Measurements from ENCODE around the gene KMT2B. TPM values are rescaled to one million over a fixed set of nuclear protein-coding genes. Genes with fewer than 3 reads are reported as not detected.

Gene KMT2B
- total and polyA plus RNA-seq, 2 donors from 2014 or later, result 14.8 to 40.8 TPM

GRCh38 chr19:35775046-35775297 lies 57.2 kb downstream of the KMT2B start:
- no peaks in the 10 kb centered on the region for H3K27me3 ChIP-seq (ENCODE audit: control insufficient read depth, insufficient read depth, low read length)
- peak overlapping the region; percentile 46 to 59 (median 56) for H3K4me3 ChIP-seq (ENCODE audit: low read length in 3 of 3)
- DNase-seq (no peak), FAIRE-seq (no peak)
- no peak for TF ChIP-seq CTCF (IDR thresholded peaks at IDR 0.05; ENCODE audit: borderline replicate concordance, extremely low read depth, insufficient read depth)
- H3K4me1 ChIP-seq (ENCODE audit: control insufficient read depth in 2 of 3, insufficient read depth in 2 of 3, low read depth in 1 of 3, low read length in 3 of 3), result peaks cover 0 to 4% (median 3%) of the 10 kb centered on the region in 3 donors
- no peaks in the 10 kb centered on the region for H3K36me3 ChIP-seq (ENCODE audit: control insufficient read depth in 2 of 3, insufficient read depth in 3 of 3, low read length in 3 of 3)
- peak overlapping the region in 1 of 3 donors; percentile 10 for H3K9ac ChIP-seq (ENCODE audit: low read length in 3 of 3)
- intact Hi-C loops (cut with DNase I), result no loop called here
- no peaks in the 10 kb centered on the region for H3K9me3 ChIP-seq (ENCODE audit: control insufficient read depth in 2 of 3, insufficient read depth in 1 of 3, low read length in 3 of 3)
- H3K27ac ChIP-seq (ENCODE audit: low read depth in 2 of 2, low read length in 2 of 2), result no peak overlapping the region

GRCh38 chr19:35775298-35776101 lies 57.7 kb downstream of the KMT2B start, which contains the start of gene ARHGAP33:
Gene ARHGAP33, plus strand, starts transcription at chr19:35775564. Its CDS starts 95 bp downstream, at chr19:35775659.
- peak; percentile 85 for FAIRE-seq
- Histone ChIP-seq H3K9me3 (ENCODE audit: control insufficient read depth in 2 of 3, insufficient read depth in 1 of 3, low read length in 3 of 3) (no peaks in the 10 kb centered on the region), H3K4me3 (ENCODE audit: low read length in 3 of 3) (peak within 1 kb of the TSS; percentile 46 to 59 (median 56)), H3K9ac (ENCODE audit: low read length in 3 of 3) (peak within 1 kb of the TSS in 1 of 3 donors; percentile 10), H3K27me3 (ENCODE audit: control insufficient read depth, insufficient read depth, low read length) (no peaks in the 10 kb centered on the region), H3K4me1 (ENCODE audit: control insufficient read depth in 2 of 3, insufficient read depth in 2 of 3, low read depth in 1 of 3, low read length in 3 of 3) (peaks cover 0 to 4% (median 3%) of the 10 kb centered on the region in 3 donors), H3K27ac (ENCODE audit: low read depth in 2 of 2, low read length in 2 of 2) (no peak within 1 kb of the TSS), H3K36me3 (ENCODE audit: control insufficient read depth in 2 of 3, insufficient read depth in 3 of 3, low read length in 3 of 3) (no peaks in the 10 kb centered on the region)
- TF ChIP-seq CTCF (IDR thresholded peaks at IDR 0.05; ENCODE audit: borderline replicate concordance, extremely low read depth, insufficient read depth), result no peak
- DNase-seq, result peak; percentile 99 to 100 (median 99)
- intact Hi-C loops (cut with DNase I), result no loop called here

GRCh38 chr19:35776102-35776788 lies 58.4 kb downstream of the KMT2B start:
- Histone ChIP-seq H3K27ac (ENCODE audit: low read depth in 2 of 2, low read length in 2 of 2) (no peak overlapping the region), H3K4me3 (ENCODE audit: low read length in 3 of 3) (peak overlapping the region; percentile 1 to 56 (median 35)), H3K27me3 (ENCODE audit: control insufficient read depth, insufficient read depth, low read length) (no peaks in the 10 kb centered on the region), H3K36me3 (ENCODE audit: control insufficient read depth in 2 of 3, insufficient read depth in 3 of 3, low read length in 3 of 3) (no peaks in the 10 kb centered on the region), H3K4me1 (ENCODE audit: control insufficient read depth in 2 of 3, insufficient read depth in 2 of 3, low read depth in 1 of 3, low read length in 3 of 3) (peaks cover 0 to 4% (median 3%) of the 10 kb centered on the region in 3 donors), H3K9ac (ENCODE audit: low read length in 3 of 3) (peak overlapping the region in 1 of 3 donors; percentile 6), H3K9me3 (ENCODE audit: control insufficient read depth in 2 of 3, insufficient read depth in 1 of 3, low read length in 3 of 3) (no peaks in the 10 kb centered on the region)
- FAIRE-seq (no peak), DNase-seq (peak in 2 of 5 donors; percentile 13 to 46)
- intact Hi-C loops (cut with DNase I), result no loop called here
- TF ChIP-seq CTCF (IDR thresholded peaks at IDR 0.05; ENCODE audit: borderline replicate concordance, extremely low read depth, insufficient read depth), result no peak
